ENCODE results near the gene KIAA0825.

The KIAA0825 gene

GRCh38 chr5:94310833-94311232 is 307.6 kb downstream of the KIAA0825 start:
- no peak for DNase-seq (ENCODE audit: low read depth in 2 of 2)

DNA sequence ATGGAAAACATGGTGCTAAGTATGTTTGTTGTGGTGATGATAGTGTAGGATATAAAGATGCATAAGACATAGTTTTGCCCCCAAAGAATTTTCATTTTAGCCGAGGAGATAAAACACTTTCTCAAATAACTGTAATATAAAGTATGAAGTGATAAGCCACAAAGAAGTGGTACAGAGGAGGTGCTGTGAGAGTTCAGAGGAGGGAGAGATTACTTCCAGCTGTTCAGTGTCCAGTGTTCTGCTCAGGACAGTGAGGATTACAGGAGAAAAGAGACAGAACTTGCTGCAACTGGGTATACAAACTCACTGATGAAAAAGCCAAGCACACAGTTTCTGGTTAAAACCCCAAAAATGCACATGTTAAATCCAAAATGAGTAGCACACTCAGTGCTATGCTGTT is 309.3 kb downstream of the KIAA0825 start:
- no peak for DNase-seq (ENCODE audit: low read depth in 2 of 2)

- DNase-seq (ENCODE audit: low read depth in 2 of 2) = no peak
Observed at GRCh38 chr5:94308442-94308841, 310.0 kb downstream of the KIAA0825 start.

GRCh38 chr5:94304146-94304545 is 314.3 kb downstream of the KIAA0825 start:
- DNase-seq (ENCODE audit: low read depth in 2 of 2) = no peak

DNA sequence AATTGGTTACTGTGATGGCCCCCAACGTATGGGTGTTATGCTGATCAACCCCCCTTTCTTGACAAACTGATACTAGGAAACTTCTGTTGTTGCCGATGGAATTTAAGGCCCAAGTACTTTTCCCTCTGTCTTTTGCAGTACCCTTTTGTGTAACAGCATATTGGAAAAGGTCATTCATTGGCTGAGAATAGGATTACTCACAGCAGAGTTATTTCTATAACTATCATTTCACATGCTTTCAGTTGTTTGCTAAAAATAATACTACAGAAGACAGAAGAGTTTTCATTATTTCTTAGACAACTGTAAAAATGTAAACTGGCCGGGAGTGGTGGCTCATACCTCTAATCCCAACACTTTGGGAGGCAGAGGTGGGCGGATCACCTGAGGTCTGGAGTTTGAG is 329.5 kb downstream of the KIAA0825 start:
- no peak for DNase-seq (ENCODE audit: low read depth in 2 of 2)

DNA sequence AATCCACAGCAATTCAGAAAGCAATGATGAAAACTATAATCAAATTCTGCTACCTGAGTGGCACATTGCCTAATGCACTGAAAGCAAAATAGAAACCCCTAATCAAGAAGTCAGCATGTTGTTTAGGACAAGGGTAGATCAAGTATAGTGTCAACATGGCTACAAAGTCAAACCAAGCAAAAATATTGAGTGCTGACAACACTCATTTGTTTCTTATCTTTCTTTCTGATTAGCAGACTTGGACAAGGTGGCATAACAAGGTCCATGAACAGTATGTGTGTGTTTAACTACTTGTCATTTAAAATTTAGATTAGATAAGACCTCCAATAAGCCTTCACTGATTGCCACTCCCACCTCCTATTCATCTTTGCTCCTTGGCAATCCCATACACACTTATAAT is 332.4 kb downstream of the KIAA0825 start:
- no peak for DNase-seq (ENCODE audit: low read depth in 2 of 2)

- DNase-seq (ENCODE audit: low read depth in 2 of 2) = no peak
Observed at GRCh38 chr5:94283093-94283492, 335.3 kb downstream of the KIAA0825 start.

DNA sequence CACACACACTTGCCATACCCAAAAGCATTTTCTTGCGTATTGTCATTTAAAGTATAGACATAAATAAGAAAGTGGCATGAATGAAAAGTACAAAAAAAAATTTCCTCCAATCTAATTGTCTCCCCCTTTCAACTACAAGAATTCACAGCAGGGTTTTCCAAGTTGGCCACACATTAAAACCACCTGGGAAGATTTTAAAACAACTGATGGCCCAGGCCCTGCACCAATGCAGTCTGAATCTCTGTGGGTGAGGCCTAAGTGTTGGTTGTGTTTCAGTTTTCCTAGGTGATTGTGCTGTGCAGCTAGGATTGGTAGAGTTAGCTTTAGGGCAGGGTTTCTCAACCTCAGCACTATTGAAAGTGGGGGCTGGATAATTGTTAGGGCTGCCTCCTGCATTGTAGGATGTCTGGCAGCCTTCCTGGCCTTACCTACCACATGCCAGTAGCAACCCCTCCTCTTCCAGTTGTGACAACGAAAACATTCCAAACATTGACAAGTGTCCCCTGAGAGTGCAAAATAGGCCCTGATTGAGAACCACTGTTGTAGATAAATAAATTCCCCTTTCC is 337.1 kb downstream of the KIAA0825 start:
- DNase-seq (ENCODE audit: low read depth in 2 of 2) = no peak

GRCh38 chr5:94276751-94277150 is 341.7 kb downstream of the KIAA0825 start:
- DNase-seq (ENCODE audit: low read depth in 2 of 2) = no peak

GRCh38 chr5:94276048-94276447 is 342.4 kb downstream of the KIAA0825 start:
- no peak for DNase-seq (ENCODE audit: low read depth in 2 of 2)

GRCh38 chr5:94274707-94275106 is 343.7 kb downstream of the KIAA0825 start:
- no peak for DNase-seq (ENCODE audit: low read depth in 2 of 2)

- DNase-seq (ENCODE audit: low read depth in 2 of 2) = no peak
Observed at GRCh38 chr5:94268226-94268625, 350.2 kb downstream of the KIAA0825 start.

GRCh38 chr5:94267350-94267899 is 351.0 kb downstream of the KIAA0825 start:
- no peak for DNase-seq (ENCODE audit: low read depth in 2 of 2)

DNA sequence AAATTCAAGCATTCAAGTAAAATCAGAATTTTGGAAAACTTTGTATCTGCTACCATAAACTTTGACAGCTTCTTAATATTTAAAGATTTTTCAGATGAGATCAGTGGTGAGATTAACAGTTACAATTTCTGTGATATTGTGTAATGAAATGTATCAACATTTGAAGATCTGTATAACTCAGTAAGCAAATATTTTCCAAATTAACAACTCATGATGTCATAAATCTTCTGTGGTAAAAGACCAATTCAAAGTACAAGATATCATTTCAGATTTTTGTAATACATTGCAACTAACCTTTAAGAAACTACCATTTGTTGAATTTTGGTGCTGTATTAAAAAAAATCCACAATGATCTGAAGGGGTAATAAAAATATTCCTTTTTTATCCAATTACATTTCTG is 352.2 kb downstream of the KIAA0825 start:
- DNase-seq (ENCODE audit: low read depth in 2 of 2) = no peak

DNA sequence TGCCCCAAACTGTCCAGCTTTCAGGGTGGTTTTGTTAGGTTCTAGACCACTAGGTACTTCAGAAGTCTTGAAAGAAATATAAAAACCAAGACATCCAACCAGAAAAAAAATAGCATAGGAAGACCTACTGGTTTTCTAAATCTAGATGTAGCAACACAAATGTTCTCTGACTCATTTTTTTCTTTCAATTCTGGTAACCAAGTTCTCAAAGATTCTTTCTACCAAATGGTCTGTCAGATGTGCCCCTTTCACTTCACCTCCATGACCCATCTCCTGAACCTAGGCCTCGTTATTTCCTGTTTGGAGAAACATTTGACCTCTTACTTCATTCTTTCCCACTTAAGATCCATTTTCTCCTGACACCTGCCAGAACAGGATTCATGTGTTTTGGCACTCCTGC is 355.3 kb downstream of the KIAA0825 start:
- no peak for DNase-seq (ENCODE audit: low read depth in 2 of 2)

DNA sequence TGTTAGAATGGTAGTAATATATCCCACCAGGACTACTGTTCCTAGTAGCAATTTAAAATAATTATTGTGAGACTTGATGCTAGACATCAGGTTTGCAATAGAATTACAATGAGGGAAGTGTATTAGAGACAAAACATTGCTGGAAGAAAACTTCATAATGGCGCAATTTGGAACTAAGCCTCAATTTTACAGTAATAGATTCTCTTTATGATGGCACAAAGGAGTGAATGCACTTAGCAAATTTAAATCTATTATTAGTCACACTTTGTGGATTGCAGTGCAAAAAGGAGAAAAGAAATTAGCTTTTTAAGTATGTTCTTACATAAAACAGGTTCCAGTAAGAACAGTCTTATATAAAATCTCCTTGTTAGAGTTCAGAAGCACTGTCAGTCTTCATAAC is 358.3 kb downstream of the KIAA0825 start:
- no peak for DNase-seq (ENCODE audit: low read depth in 2 of 2)

- no peak for DNase-seq (ENCODE audit: low read depth in 2 of 2)
Observed at GRCh38 chr5:94254214-94254613, 364.2 kb downstream of the KIAA0825 start.

DNA sequence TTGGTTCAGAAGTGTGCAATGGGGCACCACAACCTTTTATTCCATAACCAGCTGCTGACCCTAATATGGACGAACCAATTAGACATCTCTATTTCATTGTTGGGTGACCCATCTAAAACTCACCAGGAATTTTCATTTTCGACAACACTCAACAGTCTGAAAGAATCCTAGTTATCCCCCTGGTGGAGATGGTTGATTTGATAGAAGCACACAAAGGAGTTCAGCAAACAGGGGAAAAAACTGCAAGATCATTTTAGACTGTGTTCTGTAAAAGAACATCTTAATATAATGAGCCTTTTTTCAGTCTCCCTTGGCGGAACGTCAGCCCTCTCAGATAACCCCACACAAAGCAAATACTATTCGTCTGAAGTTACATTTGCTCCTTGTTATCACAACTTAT is 367.4 kb downstream of the KIAA0825 start:
- no peak for DNase-seq (ENCODE audit: low read depth in 2 of 2)

DNA sequence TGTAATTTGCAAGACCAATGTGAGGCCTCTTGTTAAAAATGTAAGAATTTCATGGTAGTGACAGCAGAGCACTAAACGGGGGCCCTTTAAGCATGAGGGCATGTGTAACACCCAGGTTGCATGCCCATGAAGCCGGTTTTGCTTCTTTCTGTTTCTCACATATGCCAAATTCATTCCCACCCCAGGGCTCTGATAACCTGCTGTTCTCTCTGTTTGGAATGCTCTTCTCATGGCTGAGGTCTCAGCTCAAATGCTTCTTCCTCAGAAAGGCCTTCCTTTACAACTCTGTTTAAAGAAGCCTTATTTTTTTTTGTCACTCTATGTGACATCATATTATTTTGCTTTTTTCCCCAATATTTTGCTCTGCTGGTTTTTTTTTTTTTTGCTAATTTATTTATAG is 369.0 kb downstream of the KIAA0825 start:
- DNase-seq (ENCODE audit: low read depth in 2 of 2) = no peak

DNA sequence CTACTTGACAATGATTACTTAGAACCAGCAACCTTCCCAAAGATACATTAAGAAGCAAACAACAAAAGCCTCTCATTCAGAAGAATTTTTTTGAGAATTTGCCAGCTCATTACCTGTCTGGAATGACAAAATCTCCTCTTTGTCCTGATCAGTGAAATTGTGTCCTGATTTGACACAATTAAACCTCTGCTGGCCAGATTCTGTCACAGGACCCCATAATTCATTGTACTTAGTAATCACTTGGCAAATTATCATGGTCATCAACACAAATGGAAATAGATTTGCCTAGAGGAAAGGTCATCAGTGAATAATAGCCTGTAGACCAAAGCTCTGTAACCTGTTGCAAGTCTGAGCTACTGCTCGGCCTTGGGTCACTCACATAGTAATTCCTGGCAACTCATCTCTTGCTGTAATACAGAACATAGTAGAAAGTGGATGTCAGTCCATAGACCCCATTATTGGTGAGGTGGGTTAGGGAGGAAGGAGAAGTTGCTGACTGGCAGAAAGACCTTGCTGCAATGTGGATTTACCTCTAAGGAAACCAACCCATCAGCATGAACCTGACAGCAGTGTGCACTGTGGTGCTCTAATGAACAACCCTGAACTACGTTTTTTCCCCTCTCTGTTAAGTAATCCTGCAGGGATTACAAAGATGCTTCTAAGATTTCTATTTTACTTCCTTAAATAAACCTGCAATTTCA is 370.1 kb downstream of the KIAA0825 start:
- no peak for DNase-seq (ENCODE audit: low read depth in 2 of 2)

DNA sequence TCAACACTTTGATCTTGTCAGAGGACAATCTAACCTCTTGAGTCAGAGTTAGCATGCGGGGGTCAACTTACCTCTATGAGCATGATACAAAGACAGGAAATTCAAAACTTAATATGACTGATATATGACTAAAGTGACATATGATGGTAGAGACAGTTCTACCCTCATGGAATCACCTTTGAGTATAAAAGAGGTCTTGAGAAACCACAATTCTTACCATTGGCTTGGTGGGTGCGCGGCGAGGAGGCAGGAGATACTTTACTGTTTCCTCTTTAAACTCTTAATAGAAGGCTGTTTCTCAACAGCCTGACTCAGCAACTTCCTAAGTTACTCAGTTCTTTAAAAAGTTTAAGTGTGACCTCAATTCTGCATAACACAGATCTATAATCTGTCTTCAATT is 372.8 kb downstream of the KIAA0825 start:
- no peak for DNase-seq (ENCODE audit: low read depth in 2 of 2)

- DNase-seq (ENCODE audit: low read depth in 2 of 2) = no peak
Observed at GRCh38 chr5:94244921-94245320, 373.5 kb downstream of the KIAA0825 start.

GRCh38 chr5:94243612-94244011 is 374.8 kb downstream of the KIAA0825 start:
- DNase-seq (ENCODE audit: low read depth in 2 of 2) = no peak
